HG02870 (cell line): ENCODE results near the gene TRDMT1.

Experiments used
- ATAC-seq: cut with Tn5 transposase; IDR thresholded peaks from one replicate; pipeline ENCODE4 v1.9.1; 2021; ENCODE audit warnings: mild to moderate bottlenecking, moderate library complexity; ENCODE audit not compliant: unreplicated experiment

TRDMT1 gene

GRCh38 chr10:17200912-17201793 lies at the start of gene TRDMT1:
TRDMT1 (minus strand) TSS chr10:17201672; CDS start chr10:17201634, 38 bp downstream.
- peak; percentile 98 for ATAC-seq

GRCh38 chr10:17250736-17251135 lies 49.3 kb upstream of the TRDMT1 start:
- ATAC-seq = no peak

GRCh38 chr10:17249820-17250219 lies 48.3 kb upstream of the TRDMT1 start:
- ATAC-seq = no peak

GRCh38 chr10:17248964-17249363 lies 47.5 kb upstream of the TRDMT1 start:
- no peak for ATAC-seq

GRCh38 chr10:17247210-17247609 lies 45.7 kb upstream of the TRDMT1 start:
- ATAC-seq = no peak

GRCh38 chr10:17244700-17245365 lies 43.4 kb upstream of the TRDMT1 start:
- no peak for ATAC-seq

GRCh38 chr10:17241611-17242333 lies 40.3 kb upstream of the TRDMT1 start:
- ATAC-seq = no peak

- no peak for ATAC-seq
These were observed 39.1 kb upstream of the TRDMT1 start for GRCh38 chr10:17240616-17241015.

- no peak for ATAC-seq
These were observed 38.6 kb upstream of the TRDMT1 start for GRCh38 chr10:17240096-17240495.

GRCh38 chr10:17239345-17240085 lies 38.0 kb upstream of the TRDMT1 start:
- ATAC-seq = no peak

- ATAC-seq = no peak
These were observed 37.2 kb upstream of the TRDMT1 start for GRCh38 chr10:17238445-17239291.

GRCh38 chr10:17237915-17238444 lies 36.5 kb upstream of the TRDMT1 start:
- no peak for ATAC-seq

GRCh38 chr10:17237149-17237527 lies 35.7 kb upstream of the TRDMT1 start:
- no peak for ATAC-seq

- ATAC-seq = no peak
These were observed 35.1 kb upstream of the TRDMT1 start for GRCh38 chr10:17236468-17237148.

- no peak for ATAC-seq
These were observed 33.7 kb upstream of the TRDMT1 start for GRCh38 chr10:17235136-17235535.

GRCh38 chr10:17234431-17234945 lies 33.0 kb upstream of the TRDMT1 start:
- no peak for ATAC-seq

- ATAC-seq = no peak
These were observed 32.0 kb upstream of the TRDMT1 start for GRCh38 chr10:17233286-17233991.

- peak; percentile 23 for ATAC-seq
These were observed 30.9 kb upstream of the TRDMT1 start for GRCh38 chr10:17232276-17232960.
